ENCODE results near the gene HLA-DOB.

Gene HLA-DOB

DNA sequence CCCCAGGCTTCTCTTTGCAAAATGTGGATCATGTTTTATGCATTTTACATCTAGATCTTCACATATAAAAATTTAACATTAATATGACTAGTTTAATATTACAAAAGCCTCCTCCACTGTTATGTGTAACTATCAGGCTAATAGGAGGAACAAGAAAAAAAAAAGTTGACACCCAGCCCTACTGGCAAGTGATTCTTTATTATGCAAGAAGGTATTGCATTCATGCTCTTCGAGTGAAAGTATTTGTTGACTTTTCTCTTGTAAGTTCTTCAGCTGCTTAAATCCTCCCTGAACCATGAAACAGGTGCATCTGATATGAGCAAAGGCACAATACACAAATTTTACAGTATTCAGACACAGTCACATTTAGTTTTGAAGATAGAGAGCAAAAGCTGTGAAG is 52.8 kb downstream of the HLA-DOB start:
- TF ChIP-seq, protein P1, sequence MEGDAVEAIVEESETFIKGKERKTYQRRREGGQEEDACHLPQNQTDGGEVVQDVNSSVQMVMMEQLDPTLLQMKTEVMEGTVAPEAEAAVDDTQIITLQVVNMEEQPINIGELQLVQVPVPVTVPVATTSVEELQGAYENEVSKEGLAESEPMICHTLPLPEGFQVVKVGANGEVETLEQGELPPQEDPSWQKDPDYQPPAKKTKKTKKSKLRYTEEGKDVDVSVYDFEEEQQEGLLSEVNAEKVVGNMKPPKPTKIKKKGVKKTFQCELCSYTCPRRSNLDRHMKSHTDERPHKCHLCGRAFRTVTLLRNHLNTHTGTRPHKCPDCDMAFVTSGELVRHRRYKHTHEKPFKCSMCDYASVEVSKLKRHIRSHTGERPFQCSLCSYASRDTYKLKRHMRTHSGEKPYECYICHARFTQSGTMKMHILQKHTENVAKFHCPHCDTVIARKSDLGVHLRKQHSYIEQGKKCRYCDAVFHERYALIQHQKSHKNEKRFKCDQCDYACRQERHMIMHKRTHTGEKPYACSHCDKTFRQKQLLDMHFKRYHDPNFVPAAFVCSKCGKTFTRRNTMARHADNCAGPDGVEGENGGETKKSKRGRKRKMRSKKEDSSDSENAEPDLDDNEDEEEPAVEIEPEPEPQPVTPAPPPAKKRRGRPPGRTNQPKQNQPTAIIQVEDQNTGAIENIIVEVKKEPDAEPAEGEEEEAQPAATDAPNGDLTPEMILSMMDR (conservative IDR thresholded peaks at IDR 0.05): no peak
- H3K27ac ChIP-seq: no peak overlapping the region

DNA sequence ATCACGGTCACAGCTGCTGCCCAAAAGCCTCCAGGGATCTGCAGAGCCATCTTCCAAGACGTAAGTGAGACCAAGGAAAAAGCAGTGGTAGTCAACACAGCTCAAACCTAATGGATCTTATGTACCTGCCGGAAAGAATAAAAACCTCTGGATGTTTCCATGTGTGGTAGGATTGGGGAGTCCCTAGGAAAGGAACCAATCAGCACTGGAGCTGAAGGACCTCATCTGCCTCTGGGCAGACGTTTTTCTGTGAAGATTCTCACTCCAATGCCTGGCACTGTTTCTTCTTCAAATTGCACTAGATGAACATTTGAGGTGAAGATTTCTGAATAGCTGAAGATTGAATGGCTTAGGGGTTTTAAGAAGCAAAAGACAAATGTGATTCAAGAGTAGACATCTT is 53.4 kb downstream of the HLA-DOB start, which contains the start of gene HLA-DQB2:
Gene HLA-DQB2 (minus strand): TSS at position 112 of the 400 bp plus-strand sequence. CDS start 62 bp downstream, at position 50.
- TF ChIP-seq, protein P1 (conservative IDR thresholded peaks at IDR 0.05): no peak

More for the DNA sequence above, 53.4 kb downstream of the HLA-DOB start, which contains the start of gene HLA-DQB2:
- H3K27ac ChIP-seq: no peak within 1 kb of the TSS
